HEK293T (cell line): ENCODE data around the gene ANKRD31.
"Not testable (repeated sequence)": the region's sequence is repeated elsewhere in the genome, so short reads cannot be mapped to it uniquely, and the experiment has no call there.

ENCODE experiments used
- CTCF ChIA-PET: fragments of 350-600 bp; formaldehyde crosslinking; extraction: SDS; loops from one replicate; lab custom pipeline; 2021; ENCODE audit warnings: antibody characterized with exemption, inconsistent platforms; lab: Yijun Ruan, JAX
- POLR2A ChIA-PET: fragments of 350-600 bp; formaldehyde crosslinking; extraction: SDS; loops from one replicate; lab custom pipeline; 2020; ENCODE audit warnings: antibody characterized with exemption, inconsistent platforms; lab: Yijun Ruan, JAX
- DNase-seq: peaks from one replicate; pipeline ENCODE4 v3.0.0; 2012; ENCODE audit warnings: mixed read lengths; ENCODE audit errors: extremely low spot score
- ARNT ChIP-seq: fragments of 450-650 bp; IDR thresholded peaks from 2 replicates; pipeline ENCODE4 v1.6.1; 2017; ENCODE audit warnings: mild to moderate bottlenecking
- BHLHE40 ChIP-seq: fragments of 450-650 bp; IDR thresholded peaks from 2 replicates; pipeline ENCODE4 v1.6.1; 2016; ENCODE audit warnings: mild to moderate bottlenecking, moderate library complexity, borderline replicate concordance
- CTBP1 ChIP-seq: fragments of 450-650 bp; IDR thresholded peaks from 2 replicates; pipeline ENCODE4 v1.6.1; 2016; ENCODE audit warnings: borderline replicate concordance
- ELF4 ChIP-seq: fragments of 450-650 bp; IDR thresholded peaks from 2 replicates; pipeline ENCODE4 v1.6.1; 2017; ENCODE audit warnings: antibody characterized with exemption
- FOXA1 ChIP-seq: fragments of 450-650 bp; IDR thresholded peaks from 2 replicates; pipeline ENCODE4 v1.6.1; 2016; ENCODE audit warnings: mild to moderate bottlenecking
- FOXK2 ChIP-seq: fragments of 450-650 bp; IDR thresholded peaks from 2 replicates; pipeline ENCODE4 v1.6.1; 2016; ENCODE audit warnings: mild to moderate bottlenecking
- FOXM1 ChIP-seq: fragments of 450-650 bp; IDR thresholded peaks from 2 replicates; pipeline ENCODE4 v1.6.1; 2017; ENCODE audit warnings: mild to moderate bottlenecking, borderline replicate concordance
- HDGF ChIP-seq: fragments of 450-650 bp; IDR thresholded peaks from 2 replicates; pipeline ENCODE4 v1.6.1; 2017; ENCODE audit warnings: antibody characterized with exemption, borderline replicate concordance
- L3MBTL2 ChIP-seq: fragments of 450-650 bp; conservative IDR thresholded peaks from 2 replicates; pipeline ENCODE4 v1.6.1; 2016; ENCODE audit warnings: mild to moderate bottlenecking
- LEF1 ChIP-seq: fragments of 450-650 bp; IDR thresholded peaks from 2 replicates; pipeline ENCODE4 v1.6.1; 2017; ENCODE audit warnings: mild to moderate bottlenecking, borderline replicate concordance
- NFRKB ChIP-seq: fragments of 450-650 bp; IDR thresholded peaks from 2 replicates; pipeline ENCODE4 v1.6.1; 2016; ENCODE audit warnings: mild to moderate bottlenecking, moderate library complexity
- SP1 ChIP-seq: fragments of 450-650 bp; IDR thresholded peaks from 2 replicates; pipeline ENCODE4 v1.6.1; 2017
- SUZ12 ChIP-seq: fragments of 450-650 bp; IDR thresholded peaks from 2 replicates; pipeline ENCODE4 v1.6.1; 2016; ENCODE audit warnings: mild to moderate bottlenecking
- TARDBP ChIP-seq: fragments of 450-650 bp; IDR thresholded peaks from 2 replicates; pipeline ENCODE4 v1.6.1; 2016
- ZNF384 ChIP-seq: fragments of 450-650 bp; IDR thresholded peaks from 2 replicates; pipeline ENCODE4 v1.6.1; 2016
- TF ChIP-seq, protein P1 (sequence below): fragments of 450-650 bp; IDR thresholded peaks from 2 replicates; pipeline ENCODE4 v1.6.1; 2016

ANKRD31 gene

DNA sequence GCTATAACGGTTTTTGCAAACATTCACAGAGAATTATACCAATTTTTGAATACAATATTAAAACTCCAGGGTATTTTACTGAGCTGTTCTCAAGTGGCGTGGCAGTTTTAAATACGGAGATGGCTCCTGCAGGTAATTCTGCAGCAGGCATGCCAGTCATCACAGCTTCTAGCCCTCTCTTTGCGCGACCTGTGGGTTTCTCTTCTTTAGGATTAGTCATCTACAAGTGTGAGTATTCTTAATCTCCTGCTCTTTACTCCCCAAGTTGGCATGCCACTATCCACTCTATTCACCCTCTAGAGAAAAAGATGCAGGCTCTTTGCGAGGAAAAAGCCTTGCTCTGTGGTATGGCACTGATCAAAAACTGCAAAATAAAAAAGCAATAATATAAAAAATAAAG, 43.9 kb downstream of the ANKRD31 start:
- TF ChIP-seq FOXM1 (no peak), ELF4 (no peak), TARDBP (no peak), LEF1 (no peak), HDGF (no peak), ZNF384 (no peak), ARNT (no peak), FOXK2 (no peak), NFRKB (no peak), BHLHE40 (no peak)
- ChIA-PET CTCF (no interaction called here), POLR2A (no interaction called here)
- DNase-seq = no peak

- no peak for TF ChIP-seq LEF1
- TF ChIP-seq L3MBTL2 = no peak
- no peak for TF ChIP-seq NFRKB
- no peak for TF ChIP-seq TARDBP
- no peak for TF ChIP-seq ELF4
- TF ChIP-seq FOXM1 = no peak
- TF ChIP-seq ARNT = no peak
- TF ChIP-seq HDGF = no peak
- no peak for TF ChIP-seq FOXK2
- TF ChIP-seq, protein P1, sequence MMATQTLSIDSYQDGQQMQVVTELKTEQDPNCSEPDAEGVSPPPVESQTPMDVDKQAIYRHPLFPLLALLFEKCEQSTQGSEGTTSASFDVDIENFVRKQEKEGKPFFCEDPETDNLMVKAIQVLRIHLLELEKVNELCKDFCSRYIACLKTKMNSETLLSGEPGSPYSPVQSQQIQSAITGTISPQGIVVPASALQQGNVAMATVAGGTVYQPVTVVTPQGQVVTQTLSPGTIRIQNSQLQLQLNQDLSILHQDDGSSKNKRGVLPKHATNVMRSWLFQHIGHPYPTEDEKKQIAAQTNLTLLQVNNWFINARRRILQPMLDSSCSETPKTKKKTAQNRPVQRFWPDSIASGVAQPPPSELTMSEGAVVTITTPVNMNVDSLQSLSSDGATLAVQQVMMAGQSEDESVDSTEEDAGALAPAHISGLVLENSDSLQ = no peak
- no peak for TF ChIP-seq FOXA1
- no peak for TF ChIP-seq ZNF384
- TF ChIP-seq CTBP1 = no peak
- TF ChIP-seq BHLHE40 = no peak
- no peak for TF ChIP-seq SP1
- no peak for TF ChIP-seq SUZ12
- ChIA-PET POLR2A (no interaction called here), CTCF (no interaction called here)
- DNase-seq = no peak
Measured at GRCh38 chr5:75192264-75192663, 44.4 kb downstream of the ANKRD31 start.

DNA sequence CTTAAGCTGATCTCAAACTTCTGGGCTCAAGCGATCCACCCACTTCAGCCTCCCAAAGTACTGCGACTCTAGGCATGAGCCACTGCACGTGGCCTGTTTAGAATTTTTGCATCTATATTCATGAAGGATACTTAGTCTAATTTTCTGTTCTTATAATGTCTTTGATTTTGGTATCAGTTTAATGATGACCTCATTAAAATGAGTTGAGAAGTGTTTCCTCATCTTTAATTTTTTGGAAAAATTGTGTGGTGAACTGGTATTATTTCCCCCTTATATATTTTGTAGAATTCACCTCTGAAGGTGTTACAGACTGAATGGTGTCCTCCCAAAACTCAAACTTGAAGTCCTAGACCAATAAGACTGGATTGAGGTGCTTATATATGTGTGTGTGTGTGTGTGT, 46.5 kb downstream of the ANKRD31 start:
- CTCF ChIA-PET = no interaction called here
- DNase-seq = no peak
- TF ChIP-seq FOXA1 = no peak
- no peak for TF ChIP-seq ZNF384
- no peak for TF ChIP-seq CTBP1
- no peak for TF ChIP-seq BHLHE40
- TF ChIP-seq SUZ12 = no peak
- no peak for TF ChIP-seq TARDBP
- no peak for TF ChIP-seq FOXK2
- no peak for TF ChIP-seq LEF1
- TF ChIP-seq, protein P1 = no peak
- TF ChIP-seq FOXM1 = no peak
- no peak for TF ChIP-seq ELF4
- TF ChIP-seq NFRKB = no peak
- no peak for TF ChIP-seq SP1
- no peak for TF ChIP-seq ARNT
- no peak for TF ChIP-seq L3MBTL2
- POLR2A ChIA-PET = no interaction called here

DNA sequence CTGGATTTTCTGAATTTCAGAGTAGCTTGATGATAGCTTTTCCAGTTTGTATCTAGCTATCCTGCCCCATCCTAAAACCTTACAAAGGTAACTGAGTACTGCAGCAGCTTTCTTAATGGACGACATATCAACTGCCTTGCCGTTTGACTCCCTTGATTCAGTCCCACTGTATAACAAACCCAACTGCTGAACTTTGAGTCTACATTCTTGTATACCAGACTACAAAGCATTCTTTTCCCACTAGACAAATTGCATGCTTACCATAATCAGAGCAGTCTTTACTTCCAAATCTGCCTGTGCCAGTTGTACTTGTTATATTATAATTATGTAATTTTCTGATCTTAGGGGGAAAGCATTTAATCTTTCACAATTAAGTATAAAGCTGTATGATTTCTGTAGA, 47.3 kb downstream of the ANKRD31 start:
- DNase-seq = no peak
- TF ChIP-seq CTBP1 = no peak
- no peak for TF ChIP-seq FOXM1
- TF ChIP-seq LEF1 = no peak
- no peak for TF ChIP-seq ARNT
- TF ChIP-seq HDGF = no peak
- no peak for TF ChIP-seq NFRKB
- no peak for TF ChIP-seq TARDBP
- TF ChIP-seq FOXA1 = no peak
- no peak for TF ChIP-seq BHLHE40
- TF ChIP-seq FOXK2 = no peak
- TF ChIP-seq ZNF384 = no peak
- no peak for TF ChIP-seq SP1
- TF ChIP-seq L3MBTL2 = no peak
- TF ChIP-seq SUZ12 = no peak
- TF ChIP-seq, protein P1 = no peak
- TF ChIP-seq ELF4 = no peak
- POLR2A ChIA-PET = interaction anchor here (1.7 kb wide), 1 partner anchor 47 kb away, joined by 3 read pairs; the partner anchor contains the start of gene ANKRD31
- CTCF ChIA-PET = no interaction called here

DNA sequence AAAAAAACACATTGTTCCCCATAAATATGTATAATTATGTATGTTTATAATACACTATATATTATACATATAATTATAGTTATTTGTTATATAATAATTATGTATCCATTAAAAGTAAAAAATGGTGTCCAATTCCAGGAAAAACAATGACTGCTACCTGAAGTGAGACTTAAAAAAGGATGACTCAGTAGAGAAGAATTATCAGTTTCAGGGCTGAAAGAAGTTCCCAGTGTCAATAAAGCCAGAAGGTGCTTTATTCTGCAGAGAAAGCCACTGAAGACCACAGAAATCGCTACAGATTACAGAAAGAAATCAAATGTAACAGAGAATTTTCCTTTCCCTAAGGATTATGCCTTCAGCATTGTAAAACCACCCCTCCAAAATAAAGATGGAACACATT, 50.9 kb downstream of the ANKRD31 start:
- DNase-seq = no peak
- POLR2A ChIA-PET = no interaction called here
- CTCF ChIA-PET = no interaction called here
- TF ChIP-seq BHLHE40 (no peak), SP1 (no peak), L3MBTL2 (no peak), LEF1 (no peak), FOXK2 (no peak), FOXM1 (no peak), FOXA1 (no peak), ARNT (no peak), ZNF384 (no peak), CTBP1 (no peak), NFRKB (no peak), HDGF (no peak), ELF4 (no peak), SUZ12 (no peak), TARDBP (no peak)
- TF ChIP-seq, protein P1 = no peak

DNA sequence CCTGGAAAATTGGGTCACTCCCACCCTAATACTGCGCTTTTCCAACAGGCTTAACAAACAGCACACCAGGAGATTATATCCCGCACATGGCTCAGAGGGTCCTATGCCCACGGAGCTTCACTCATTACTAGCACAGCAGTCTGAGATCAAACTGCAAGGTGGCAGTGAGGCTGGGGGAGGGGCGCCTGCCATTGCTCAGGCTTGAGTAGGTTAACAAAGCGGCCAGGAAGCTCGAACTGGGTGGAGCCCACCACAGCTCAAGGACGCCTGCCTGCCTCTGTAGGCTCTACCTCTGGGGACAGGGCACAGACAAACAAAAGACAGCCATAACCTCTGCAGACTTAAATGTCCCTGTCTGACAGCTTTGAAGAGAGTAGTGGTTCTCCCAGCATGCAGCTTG, 60.7 kb downstream of the ANKRD31 start:
- CTCF ChIA-PET, POLR2A ChIA-PET, DNase-seq: not testable (repeated sequence)

DNA sequence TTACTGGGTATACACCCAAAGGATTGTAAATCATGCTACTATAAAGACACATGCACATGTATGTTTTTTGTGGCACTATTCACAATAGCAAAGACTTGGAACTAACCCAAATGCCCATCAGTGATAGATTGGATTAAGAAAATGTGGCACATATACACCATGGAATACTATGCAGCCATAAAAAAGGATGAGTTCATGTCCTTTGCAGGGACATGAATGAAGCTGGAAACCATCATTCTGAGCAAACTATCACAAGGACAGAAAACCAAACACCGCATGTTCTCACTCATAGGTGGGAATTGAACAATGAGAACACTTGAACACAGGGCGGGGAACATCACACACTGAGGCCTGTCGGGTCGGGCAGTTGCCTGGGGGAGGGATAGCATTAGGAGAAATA, 61.8 kb downstream of the ANKRD31 start:
- POLR2A ChIA-PET, CTCF ChIA-PET: not testable (repeated sequence)

More for the DNA sequence above, 61.8 kb downstream of the ANKRD31 start:
- not testable (repeated sequence) for DNase-seq
